ENCODE measurements around the gene PRSS57.

PRSS57 gene

DNA sequence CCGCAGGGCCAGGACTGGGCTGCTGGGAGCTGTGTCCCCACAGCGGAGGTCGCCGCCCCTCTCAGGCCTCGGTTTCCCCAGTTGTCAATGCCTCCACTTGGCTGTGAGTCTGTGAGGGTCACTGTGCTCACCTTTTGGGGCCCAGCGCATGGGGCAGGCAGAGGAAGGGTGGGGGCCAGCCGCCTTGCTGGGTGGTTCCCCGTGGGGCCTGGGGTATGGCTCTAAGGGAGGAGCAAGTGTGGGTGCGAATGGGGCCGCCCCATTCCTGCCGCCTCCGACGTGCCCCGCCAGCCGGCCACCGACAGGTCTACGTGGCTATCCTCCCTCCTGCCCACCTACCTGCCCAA lies 56.4 kb downstream of the PRSS57 start:
- DNase-seq (ENCODE audit: low read depth) = no peak

All from fibroblast of the conjunctiva (primary cell).